ENCODE results near the gene RGS18. TPM values are rescaled to one million over a fixed set of nuclear protein-coding genes. Genes with fewer than 3 reads are reported as not detected.
"Not testable (repeated sequence)": the region's sequence is repeated elsewhere in the genome, so short reads cannot be mapped to it uniquely, and the experiment has no call there.

Gene RGS18
- total and polyA plus RNA-seq, 5 experiments from 2014 or later, result 0.41 TPM; not detected in 4

DNA sequence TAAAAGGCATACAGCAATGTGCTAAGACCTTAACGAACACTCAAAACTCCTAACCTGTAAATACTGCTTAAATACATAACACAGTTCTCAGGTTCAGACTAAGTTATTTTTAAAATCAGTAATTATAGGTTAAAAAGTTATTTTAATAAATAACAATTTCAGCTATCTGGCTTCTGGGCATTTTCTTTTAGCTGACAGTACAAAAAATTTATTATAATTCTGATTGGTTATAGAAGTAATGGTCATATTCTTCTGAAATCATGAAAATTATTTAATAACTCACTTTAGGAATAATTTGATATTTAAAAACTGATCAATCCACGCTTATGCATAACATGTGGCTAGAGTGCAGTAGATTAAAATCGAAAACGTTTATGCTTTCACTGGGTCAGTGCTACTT lies 10.7 kb downstream of the RGS18 start:
- POLR2A ChIA-PET, result no interaction called here
- no peak overlapping the region for H3K4me3 Mint-ChIP-seq

DNA sequence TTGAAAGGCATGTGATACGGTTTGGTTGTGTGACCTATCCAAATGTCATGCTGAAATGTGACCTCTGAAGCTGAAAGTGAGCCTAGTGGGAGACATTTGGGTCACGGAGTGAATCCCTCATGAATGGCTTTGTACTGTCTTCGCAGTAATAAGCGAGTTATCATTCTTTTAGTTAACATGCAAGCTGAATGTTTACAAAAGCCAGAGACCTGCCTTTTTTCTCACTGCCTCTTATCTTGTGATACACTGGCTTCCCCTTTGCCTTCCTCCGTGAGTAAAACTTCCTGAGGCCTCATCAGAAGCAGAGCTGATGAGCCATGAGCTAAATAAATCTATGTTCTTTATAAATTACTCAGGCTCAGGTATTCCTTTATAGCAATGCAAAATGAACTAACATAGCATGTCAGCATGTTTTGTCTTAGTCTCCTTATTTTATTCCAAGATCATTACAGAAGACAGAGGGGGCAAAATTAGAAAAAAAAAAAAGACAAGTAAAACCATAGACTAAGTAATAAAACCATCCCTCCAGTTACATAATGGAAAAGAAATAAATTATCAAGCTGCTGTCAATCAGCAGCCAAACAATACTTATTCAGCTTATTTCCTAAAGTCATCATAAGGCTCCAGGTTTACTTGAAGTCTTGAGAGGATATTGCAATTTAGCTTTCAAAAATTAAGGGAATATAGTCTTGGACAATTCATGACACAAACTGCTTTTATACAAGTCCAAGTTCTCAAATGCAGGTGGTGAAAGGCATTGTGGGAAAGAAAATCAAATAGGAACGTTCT lies 12.1 kb downstream of the RGS18 start:
- POLR2A ChIA-PET, result no interaction called here
- ATAC-seq (no peak), DNase-seq (no peak)

More for the DNA sequence above, 10.7 kb downstream of the RGS18 start:
- Mint-ChIP-seq H3K27me3 (no peaks in the 10 kb centered on the region), H3K9me3 (peaks cover 0 to 13% (median 6%) of the 10 kb centered on the region in 9 donors), H3K4me1 (peaks cover 0 to 5% (median 0%) of the 10 kb centered on the region in 4 donors), H3K36me3 (peaks cover 0 to 5% (median 0%) of the 10 kb centered on the region in 3 donors), H3K27ac (no peak overlapping the region)
- ATAC-seq (no peak), DNase-seq (no peak)

DNA sequence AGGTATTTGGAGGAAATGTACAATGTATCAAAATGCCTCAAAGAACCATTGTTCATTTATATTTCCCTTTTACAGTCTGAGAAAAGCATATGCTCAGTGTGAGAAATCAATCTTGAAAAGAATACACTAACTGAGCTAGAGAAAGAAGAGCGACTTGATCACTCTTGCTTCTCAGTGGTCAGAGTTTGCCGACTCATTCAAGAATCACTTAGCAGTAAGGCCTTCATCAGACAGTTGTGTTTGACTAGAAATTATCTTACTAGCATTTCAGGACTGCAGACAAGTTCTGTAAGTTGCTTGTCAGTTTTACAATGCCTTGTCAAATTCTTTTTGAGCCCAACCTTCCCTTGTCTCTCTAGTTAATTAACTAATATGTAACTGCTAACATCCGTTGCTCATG lies 12.9 kb downstream of the RGS18 start:
- no peak for ATAC-seq
- H3K36me3 Mint-ChIP-seq, result no peaks in the 10 kb centered on the region
- POLR2A ChIA-PET, result no interaction called here
- DNase-seq, result no peak
- peaks cover 0 to 5% (median 0%) of the 10 kb centered on the region in 4 donors for H3K4me1 Mint-ChIP-seq
- no peaks in the 10 kb centered on the region for H3K27me3 Mint-ChIP-seq
- peaks cover 0 to 9% (median 0%) of the 10 kb centered on the region in 9 donors for H3K9me3 Mint-ChIP-seq
- H3K27ac Mint-ChIP-seq, result peak overlapping the region in 1 of 10 donors; percentile 35
- H3K4me3 Mint-ChIP-seq, result no peak overlapping the region

More for the DNA sequence above, 12.1 kb downstream of the RGS18 start:
- Mint-ChIP-seq H3K4me3 (peak overlapping the region in 1 of 10 donors; percentile 16), H3K27ac (no peak overlapping the region), H3K36me3 (peaks cover 0 to 2% (median 0%) of the 10 kb centered on the region in 3 donors), H3K27me3 (no peaks in the 10 kb centered on the region), H3K4me1 (peaks cover 0 to 5% (median 0%) of the 10 kb centered on the region in 4 donors), H3K9me3 (peaks cover 0 to 10% (median 1%) of the 10 kb centered on the region in 9 donors)

DNA sequence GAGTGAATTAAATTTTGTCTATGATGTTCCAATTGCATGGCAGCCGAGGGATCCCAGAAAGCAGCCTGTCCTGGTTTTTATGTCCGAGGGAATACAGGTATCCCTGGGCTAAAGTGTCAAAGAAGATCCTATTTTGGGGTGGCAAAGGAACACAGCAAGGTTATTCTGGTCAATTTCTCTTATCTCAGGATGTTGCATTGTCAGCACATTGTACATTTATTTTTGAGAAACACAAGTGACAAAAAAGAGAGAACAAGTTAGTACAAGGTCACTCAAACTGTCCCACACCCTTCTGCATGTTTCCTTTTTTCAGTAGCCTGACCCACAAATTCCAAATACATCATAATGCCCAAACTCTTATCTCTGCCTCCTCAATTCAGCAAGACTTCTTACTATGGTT lies 17.7 kb downstream of the RGS18 start:
- POLR2A ChIA-PET, result no interaction called here
- no peak overlapping the region for H3K27ac Mint-ChIP-seq
- no peak for ATAC-seq
- peaks cover 0 to 5% (median 0%) of the 10 kb centered on the region in 4 donors for H3K4me1 Mint-ChIP-seq
- H3K9me3 Mint-ChIP-seq, result peaks cover 0 to 12% (median 0%) of the 10 kb centered on the region in 9 donors
- H3K4me3 Mint-ChIP-seq, result no peak overlapping the region
- H3K27me3 Mint-ChIP-seq, result no peaks in the 10 kb centered on the region
- no peak for DNase-seq
- H3K36me3 Mint-ChIP-seq, result no peaks in the 10 kb centered on the region

DNA sequence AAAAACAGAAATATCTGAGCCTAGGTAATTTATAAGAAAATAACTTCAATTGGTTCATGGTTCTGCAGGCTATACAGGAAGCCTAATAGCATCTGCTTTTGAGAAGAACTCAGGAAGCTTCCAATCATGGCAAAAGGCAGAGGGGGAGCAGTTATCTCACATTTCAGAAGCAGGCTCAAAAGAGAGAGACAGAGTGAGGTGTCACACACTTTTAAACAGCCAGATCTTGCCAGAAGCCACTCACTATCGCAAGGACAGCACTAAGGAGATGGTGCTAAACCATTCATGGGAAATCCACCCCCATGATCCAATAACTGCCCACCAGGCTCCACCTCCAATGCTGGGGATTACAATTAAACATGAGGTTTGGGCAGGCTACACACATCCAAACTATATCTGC lies 25.5 kb downstream of the RGS18 start:
- DNase-seq (no peak), ATAC-seq (no peak)
- Mint-ChIP-seq H3K4me3 (no peak overlapping the region), H3K27ac (no peak overlapping the region), H3K9me3 (no peaks in the 10 kb centered on the region), H3K27me3 (no peaks in the 10 kb centered on the region), H3K4me1 (peaks cover 0 to 1% (median 0%) of the 10 kb centered on the region in 4 donors), H3K36me3 (no peaks in the 10 kb centered on the region)
- POLR2A ChIA-PET, result no interaction called here

DNA sequence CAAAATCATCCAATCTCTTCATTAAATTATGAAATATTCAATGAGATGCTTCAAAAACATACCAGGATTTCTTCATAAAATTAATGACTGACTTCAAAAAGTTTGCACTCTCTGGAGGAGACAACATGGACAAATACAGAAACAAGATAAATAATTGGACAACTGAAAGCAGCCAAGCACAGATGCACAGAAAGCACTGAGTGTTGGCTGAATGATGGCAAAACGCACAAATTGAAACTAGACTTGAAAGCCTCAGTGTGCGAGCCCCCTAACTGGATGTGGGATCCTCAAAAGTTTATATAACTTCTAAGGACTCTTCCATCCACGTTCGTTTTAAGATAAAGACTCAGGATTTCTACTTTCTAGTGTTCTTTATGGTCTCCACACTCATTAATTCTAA lies 27.9 kb downstream of the RGS18 start:
- Mint-ChIP-seq H3K4me1 (no peaks in the 10 kb centered on the region), H3K27ac (no peak overlapping the region), H3K36me3 (no peaks in the 10 kb centered on the region), H3K27me3 (no peaks in the 10 kb centered on the region), H3K4me3 (no peak overlapping the region), H3K9me3 (no peaks in the 10 kb centered on the region)
- ATAC-seq (no peak), DNase-seq (no peak)
- POLR2A ChIA-PET, result no interaction called here

DNA sequence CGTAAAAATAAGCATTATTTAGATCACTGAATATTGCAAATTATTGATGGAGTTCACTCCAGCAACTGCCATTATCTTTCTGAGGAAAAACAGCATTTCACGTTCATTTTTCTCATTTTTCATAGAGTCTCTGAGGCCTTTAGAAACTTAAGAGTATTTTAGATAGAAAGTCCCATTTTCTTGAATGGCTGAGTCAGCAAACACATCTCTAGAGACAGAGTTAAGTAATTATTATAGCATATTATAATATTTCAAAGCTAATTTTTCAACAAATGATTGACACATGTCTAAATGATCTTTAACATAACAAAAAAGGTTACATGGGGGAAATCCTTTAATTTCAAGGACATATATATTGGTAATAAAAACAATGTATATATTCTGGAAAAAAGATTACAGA lies 31.8 kb downstream of the RGS18 start:
- ATAC-seq (no peak), DNase-seq (no peak)
- POLR2A ChIA-PET, result no interaction called here
- Mint-ChIP-seq H3K27ac (no peak overlapping the region), H3K36me3 (no peaks in the 10 kb centered on the region), H3K4me1 (no peaks in the 10 kb centered on the region), H3K4me3 (no peak overlapping the region), H3K9me3 (no peaks in the 10 kb centered on the region), H3K27me3 (no peaks in the 10 kb centered on the region)

DNA sequence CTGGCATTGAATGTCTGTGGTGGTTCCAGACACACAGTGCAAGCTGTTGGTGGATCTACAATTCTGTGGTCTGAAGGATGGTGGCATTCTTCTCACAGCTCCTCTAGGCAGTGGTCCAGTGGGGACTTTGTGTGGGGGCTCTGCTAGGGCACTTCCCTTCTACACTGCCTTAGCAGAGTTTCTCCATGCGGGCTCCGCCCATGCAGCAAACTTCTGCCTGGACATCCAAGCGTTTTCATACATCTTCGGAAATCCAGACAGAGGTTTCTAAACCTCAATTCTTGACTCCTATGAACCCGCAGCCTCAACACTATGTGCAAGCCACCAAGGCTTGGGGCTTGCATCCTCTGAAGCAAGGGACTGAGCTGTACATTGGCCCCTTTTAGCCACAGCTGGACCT lies 43.0 kb downstream of the RGS18 start:
- ATAC-seq, result no peak
- Mint-ChIP-seq H3K4me1 (no peaks in the 10 kb centered on the region), H3K27ac (no peak overlapping the region), H3K27me3 (no peaks in the 10 kb centered on the region), H3K36me3 (no peaks in the 10 kb centered on the region), H3K4me3 (no peak overlapping the region), H3K9me3 (peaks cover 3 to 23% (median 11%) of the 10 kb centered on the region in 9 donors)
- POLR2A ChIA-PET, result no interaction called here
- DNase-seq, result no peak

DNA sequence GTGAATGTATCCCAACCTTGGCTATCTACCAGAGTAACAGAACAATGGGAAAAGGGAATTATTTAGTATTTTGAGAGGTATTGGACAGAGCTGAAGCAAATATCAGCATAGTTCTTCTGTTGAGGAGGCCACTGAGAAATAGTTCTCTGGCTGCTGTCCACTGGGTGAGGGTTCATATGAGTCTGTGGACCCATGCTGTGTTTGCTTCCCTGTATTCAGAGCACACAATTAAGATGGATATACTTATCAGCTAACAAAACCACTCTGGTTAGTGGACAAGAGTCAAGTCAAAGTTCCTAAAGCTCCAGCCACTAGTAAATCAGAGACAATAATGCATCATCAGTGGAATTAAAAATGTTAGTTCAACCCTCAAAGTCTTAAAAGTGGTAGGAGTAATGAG lies 66.1 kb downstream of the RGS18 start:
- Mint-ChIP-seq H3K4me3 (no peak overlapping the region), H3K27me3 (no peaks in the 10 kb centered on the region), H3K4me1 (no peaks in the 10 kb centered on the region), H3K9me3 (peaks cover 0 to 20% (median 0%) of the 10 kb centered on the region in 9 donors), H3K27ac (no peak overlapping the region), H3K36me3 (no peaks in the 10 kb centered on the region)
- no peak for ATAC-seq
- POLR2A ChIA-PET, result no interaction called here
- no peak for DNase-seq

DNA sequence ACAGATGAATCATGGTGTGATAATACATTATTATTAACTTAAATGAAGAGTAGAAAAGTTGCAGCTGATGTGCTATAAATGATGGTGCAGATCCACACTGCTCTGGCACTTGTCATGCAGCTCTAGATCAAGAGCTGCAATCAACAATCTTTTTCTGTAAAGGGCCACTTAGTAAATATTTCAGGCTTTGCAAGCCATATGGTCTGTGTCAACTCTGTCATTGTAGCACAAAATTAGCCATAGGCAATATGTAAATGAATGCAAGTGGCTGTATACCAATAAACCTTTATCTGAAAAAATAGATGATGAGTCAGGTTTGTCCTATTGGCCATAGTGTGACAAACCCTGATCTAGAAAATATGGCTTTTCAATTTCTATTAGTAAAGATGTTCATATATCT lies 66.6 kb downstream of the RGS18 start:
- POLR2A ChIA-PET, result no interaction called here
- Mint-ChIP-seq H3K9me3 (peaks cover 0 to 20% (median 0%) of the 10 kb centered on the region in 9 donors), H3K27ac (no peak overlapping the region), H3K4me1 (no peaks in the 10 kb centered on the region), H3K27me3 (no peaks in the 10 kb centered on the region), H3K36me3 (no peaks in the 10 kb centered on the region), H3K4me3 (no peak overlapping the region)
- DNase-seq (no peak), ATAC-seq (no peak)

DNA sequence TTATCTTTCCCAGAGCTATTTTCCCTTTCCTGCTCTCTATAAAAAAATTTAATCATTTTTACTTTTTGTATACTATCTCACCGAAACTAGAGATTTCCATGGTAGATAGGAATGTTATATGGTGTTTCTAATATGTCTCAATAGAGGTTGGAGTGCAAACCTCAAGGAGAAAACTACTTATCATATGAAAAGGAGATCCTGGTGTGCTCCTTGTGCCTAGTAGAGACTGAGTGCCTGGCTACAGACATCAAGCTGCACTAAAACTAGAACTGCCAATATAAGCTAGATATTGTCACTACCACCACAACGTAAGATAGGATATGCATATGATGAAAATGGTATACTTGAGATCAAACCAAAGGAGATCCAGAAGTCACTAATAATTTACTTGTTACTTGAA lies 67.0 kb downstream of the RGS18 start:
- Mint-ChIP-seq H3K4me3 (no peak overlapping the region), H3K9me3 (peaks cover 0 to 20% (median 0%) of the 10 kb centered on the region in 9 donors), H3K4me1 (no peaks in the 10 kb centered on the region), H3K36me3 (no peaks in the 10 kb centered on the region), H3K27me3 (no peaks in the 10 kb centered on the region), H3K27ac (no peak overlapping the region)
- DNase-seq (no peak), ATAC-seq (no peak)
- POLR2A ChIA-PET, result no interaction called here

DNA sequence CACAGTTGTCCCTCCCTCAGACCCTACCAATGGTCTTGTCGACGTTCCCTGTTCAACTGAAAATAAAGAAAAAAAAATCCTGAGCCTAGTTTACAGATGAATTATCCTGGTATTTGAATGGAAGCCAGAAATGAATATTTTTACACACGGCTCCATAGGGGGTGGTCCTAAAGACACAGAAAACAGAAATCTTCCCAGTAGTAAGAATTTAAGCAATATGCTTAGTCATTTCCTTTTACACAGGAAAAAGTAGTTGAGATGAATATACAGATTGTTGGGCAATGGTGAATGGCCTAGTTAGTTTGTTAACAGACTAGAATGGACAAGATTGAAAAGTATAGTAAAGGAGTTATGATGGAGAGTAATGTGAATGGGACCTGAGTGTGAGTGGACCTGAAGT lies 67.4 kb downstream of the RGS18 start:
- no peaks in the 10 kb centered on the region for H3K4me1 Mint-ChIP-seq
- no peaks in the 10 kb centered on the region for H3K27me3 Mint-ChIP-seq
- no peaks in the 10 kb centered on the region for H3K36me3 Mint-ChIP-seq
- peaks cover 0 to 20% (median 0%) of the 10 kb centered on the region in 9 donors for H3K9me3 Mint-ChIP-seq
- ATAC-seq (no peak), DNase-seq (no peak)
- POLR2A ChIA-PET, result no interaction called here
- H3K27ac Mint-ChIP-seq, result no peak overlapping the region
- no peak overlapping the region for H3K4me3 Mint-ChIP-seq

DNA sequence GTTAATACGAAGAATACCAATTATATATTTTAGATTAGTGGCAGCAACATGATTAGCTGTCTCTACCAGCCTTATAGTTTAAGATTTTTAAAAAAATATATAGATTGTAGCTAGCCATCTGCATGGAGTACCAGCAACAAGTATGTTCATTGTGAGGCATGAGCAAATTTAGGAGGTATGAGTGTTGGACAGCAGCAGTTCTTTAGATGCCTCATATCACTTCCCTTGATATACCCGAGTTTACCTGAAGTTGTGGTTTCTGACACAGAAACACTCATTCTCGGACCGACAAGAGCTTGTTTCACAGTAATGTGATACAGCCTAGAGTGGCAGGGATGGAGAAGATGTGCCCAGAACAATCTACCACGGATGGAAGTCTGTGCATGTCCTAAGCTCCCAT lies 69.1 kb downstream of the RGS18 start:
- H3K36me3 Mint-ChIP-seq, result no peaks in the 10 kb centered on the region
- H3K27ac Mint-ChIP-seq, result no peak overlapping the region
- no peak for ATAC-seq
- no peaks in the 10 kb centered on the region for H3K27me3 Mint-ChIP-seq
- POLR2A ChIA-PET, result no interaction called here
- no peaks in the 10 kb centered on the region for H3K4me1 Mint-ChIP-seq
- H3K4me3 Mint-ChIP-seq, result no peak overlapping the region
- DNase-seq, result no peak
- peaks cover 0 to 20% (median 0%) of the 10 kb centered on the region in 9 donors for H3K9me3 Mint-ChIP-seq

DNA sequence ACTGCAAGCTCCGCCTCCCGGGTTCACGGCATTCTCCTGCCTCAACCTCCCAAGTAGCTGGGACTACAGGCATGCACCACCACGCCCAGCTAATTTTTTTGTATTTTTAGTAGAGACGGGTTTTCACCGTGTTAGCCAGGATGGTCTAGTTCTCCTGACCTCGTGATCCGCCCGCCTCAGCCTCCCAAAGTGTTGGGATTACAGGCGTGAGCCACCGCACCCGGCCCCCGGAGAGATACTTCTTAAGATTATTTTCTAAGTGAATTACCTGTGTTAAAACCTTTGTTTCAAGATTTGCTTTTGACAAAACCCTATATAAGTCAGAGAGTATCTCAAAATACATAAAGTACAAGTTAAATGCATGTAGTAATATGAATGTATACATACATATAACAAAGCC lies 69.7 kb downstream of the RGS18 start:
- DNase-seq, H3K27ac Mint-ChIP-seq, H3K4me1 Mint-ChIP-seq, POLR2A ChIA-PET, H3K36me3 Mint-ChIP-seq, H3K27me3 Mint-ChIP-seq, ATAC-seq, H3K4me3 Mint-ChIP-seq: not testable (repeated sequence)
- peaks cover 0 to 20% (median 0%) of the 10 kb centered on the region in 9 donors for H3K9me3 Mint-ChIP-seq
